IMR-90 (cell line): ENCODE data around the gene PRELP. TPM values are rescaled to one million over a fixed set of nuclear protein-coding genes. Genes with fewer than 3 reads are reported as not detected.

Experiments used
- ATAC-seq: fragments of 200-7000 bp; cut with Tn5 transposase; 2 replicates; pipeline ENCODE4 v1.9.1; 2020; ENCODE audit warnings: low read depth, mild to moderate bottlenecking, moderate library complexity
- BruUV-seq: library from RNA; stranded (reverse); fragments of 400-500 nt; replicated peaks from 2 replicates; lab custom pipeline; 2021; lab: Mats Ljungman, UMichigan
- CTCF ChIA-PET: fragments of 300-600 bp; formaldehyde crosslinking; extraction: SDS; loops from one replicate; lab custom pipeline; 2021; ENCODE audit warnings: antibody characterized with exemption; lab: Yijun Ruan, JAX
- POLR2A ChIA-PET: fragments of 300-600 bp; sonication (Branson Sonifier 250); formaldehyde crosslinking; loops from one replicate; lab custom pipeline; 2022; ENCODE audit warnings: antibody characterized with exemption; ENCODE audit not compliant: unreplicated experiment; lab: Charles Lee
- DNase-seq: peaks from one replicate; pipeline ENCODE4 v3.0.0; 2013
- H2AFZ ChIP-seq: replicated peaks from 2 replicates; pipeline ENCODE3; 2013; ENCODE audit warnings: low read length, mild to moderate bottlenecking; ENCODE audit not compliant: poor library complexity
- H2AK5ac ChIP-seq: 2 replicates; pipeline ENCODE4 v1.6.1; 2013; ENCODE audit warnings: low read depth, low read length, inconsistent platforms
- H2AK9ac ChIP-seq: replicated peaks from 2 replicates; pipeline ENCODE3; 2013; ENCODE audit warnings: mild to moderate bottlenecking, low read depth, low read length, moderate library complexity; ENCODE audit not compliant: poor library complexity
- H2BK120ac ChIP-seq: 2 replicates; pipeline ENCODE4 v1.6.1; 2013; ENCODE audit warnings: low read depth, low read length, inconsistent platforms
- H2BK15ac ChIP-seq: 3 replicates; pipeline ENCODE4 v1.6.1; 2013; ENCODE audit warnings: low read depth, low read length, inconsistent platforms
- H2BK20ac ChIP-seq: 2 replicates; pipeline ENCODE4 v1.6.1; 2013; ENCODE audit warnings: low read depth, mild to moderate bottlenecking, inconsistent platforms, low read length, moderate library complexity
- H2BK5ac ChIP-seq: 2 replicates; pipeline ENCODE4 v1.6.1; 2013; ENCODE audit warnings: mild to moderate bottlenecking, low read depth, low read length, inconsistent platforms; ENCODE audit not compliant: poor library complexity, severe bottlenecking
- H3K14ac ChIP-seq: replicated peaks from 2 replicates; pipeline ENCODE4 v1.6.1; 2013; ENCODE audit warnings: low read depth, low read length, inconsistent platforms
- H3K18ac ChIP-seq: 2 replicates; pipeline ENCODE4 v1.6.1; 2013; ENCODE audit warnings: low read depth, low read length, control low read depth
- H3K23ac ChIP-seq: 2 replicates; pipeline ENCODE4 v1.6.1; 2013; ENCODE audit warnings: low read depth, low read length, inconsistent platforms
- H3K27ac ChIP-seq: 2 replicates; pipeline ENCODE4 v1.5.1; 2013; ENCODE audit warnings: mild to moderate bottlenecking, control low read depth, low read length; ENCODE audit not compliant: insufficient read depth
- H3K27me3 ChIP-seq: 2 replicates; pipeline ENCODE4 v1.6.1; 2013; ENCODE audit warnings: low read length; ENCODE audit not compliant: control insufficient read depth, insufficient read depth
- H3K36me3 ChIP-seq: 2 replicates; pipeline ENCODE4 v1.6.1; 2013; ENCODE audit warnings: low read length, mixed read lengths; ENCODE audit not compliant: control insufficient read depth, insufficient read depth
- H3K4ac ChIP-seq: 2 replicates; pipeline ENCODE4 v1.6.1; 2013; ENCODE audit warnings: low read depth, low read length, inconsistent platforms
- H3K4me1 ChIP-seq: 2 replicates; pipeline ENCODE4 v1.6.1; 2013; ENCODE audit warnings: low read length, mixed read lengths; ENCODE audit not compliant: control insufficient read depth, insufficient read depth
- H3K4me2 ChIP-seq: 2 replicates; pipeline ENCODE4 v1.6.1; 2013; ENCODE audit warnings: low read depth, mild to moderate bottlenecking, control low read depth, low read length, moderate library complexity
- H3K4me3 ChIP-seq: 2 replicates; pipeline ENCODE4 v1.5.1; 2013; ENCODE audit warnings: low read depth, mild to moderate bottlenecking, control low read depth, low read length, moderate library complexity; ENCODE audit not compliant: insufficient read depth
- H3K56ac ChIP-seq: 2 replicates; pipeline ENCODE4 v1.6.1; 2013; ENCODE audit warnings: low read length, inconsistent platforms; ENCODE audit not compliant: insufficient read depth; ENCODE audit errors: extremely low read depth
- H3K79me1 ChIP-seq, 2 experiments: 2 replicates each; pipeline ENCODE4 v1.6.1; 2013; ENCODE audit warnings: low read length in 2 of 2, inconsistent platforms in 1 of 2, low read depth in 1 of 2
- H3K9ac ChIP-seq: 2 replicates; pipeline ENCODE4 v1.6.1; 2013; ENCODE audit warnings: low read depth, low read length, control low read depth
- H3K9me1 ChIP-seq: 2 replicates; pipeline ENCODE4 v1.6.1; 2013; ENCODE audit warnings: low read length, inconsistent platforms; ENCODE audit not compliant: insufficient read depth
- H3K9me3 ChIP-seq: 2 replicates; pipeline ENCODE4 v1.6.1; 2013; ENCODE audit warnings: low read length; ENCODE audit not compliant: control insufficient read depth, insufficient read depth
- H4K20me1 ChIP-seq: 2 replicates; pipeline ENCODE4 v1.6.1; 2013; ENCODE audit warnings: low read length, inconsistent platforms; ENCODE audit not compliant: insufficient read depth
- H4K5ac ChIP-seq: 2 replicates; pipeline ENCODE4 v1.6.1; 2013; ENCODE audit warnings: mild to moderate bottlenecking, low read depth, low read length, control low read depth
- H4K8ac ChIP-seq, 2 experiments: 2 replicates each; pipeline ENCODE4 v1.6.1; 2013; ENCODE audit warnings: low read depth in 2 of 2, low read length in 2 of 2, control low read depth in 1 of 2, inconsistent platforms in 1 of 2
- H4K91ac ChIP-seq: 2 replicates; pipeline ENCODE4 v1.6.1; 2013; ENCODE audit warnings: low read depth, low read length, inconsistent platforms; ENCODE audit not compliant: insufficient read depth
- POLR2A ChIP-seq: IDR thresholded peaks from 2 replicates; pipeline ENCODE4 v1.6.1; 2012; ENCODE audit warnings: mild to moderate bottlenecking, low read depth, low read length
- WGBS, 2 experiments: methylation state at CpG; one replicate each; pipeline versions ENCODE4 v1.1.5 to v1.1.7; 2013; ENCODE audit warnings: missing lambda C conversion rate in 2 of 2; ENCODE audit not compliant: insufficient read length in 1 of 2; ENCODE audit errors: extremely low coverage in 2 of 2; 5-methylcytosine and 5-hydroxymethylcytosine counted together
- dilution Hi-C: fragments of 300-500 bp; cut with HindIII; formaldehyde crosslinking; loops from one replicate; pipeline ENCODE4 v1.14.3; 2018; ENCODE audit warnings: low sequenced_read_pairs; ENCODE audit not compliant: unreplicated experiment
- in situ Hi-C: fragments of 300-500 bp; cut with MboI; formaldehyde crosslinking; loops from 3 replicates; pipeline ENCODE4 v1.14.3; 2019; ENCODE audit warnings: low sequenced_read_pairs, inconsistent platforms, mixed read lengths
- intact Hi-C: fragments of 100-400 bp; cut with micrococcal nuclease; formaldehyde crosslinking; loops from 2 replicates; pipeline ENCODE4 v1.10.0; 2022
- polyA plus RNA-seq, 3 experiments: library from polyadenylated mRNA; depleted of rRNA; stranded (reverse); fragments of >200 nt; gene quantifications; 2 replicates each; pipeline ENCODE4 v1.2.3, GENCODE V29; 2012; ENCODE audit warnings: low replicate concordance in 1 of 3
- total RNA-seq: library from RNA; depleted of rRNA; stranded (reverse); fragments of >200 nt; gene quantifications from 2 replicates; pipeline ENCODE4 v1.2.3, GENCODE V29; 2012
- TF ChIP-seq, protein P1 (sequence below): fragments of 150-350 bp; IDR thresholded peaks from 2 replicates; pipeline ENCODE4 v1.6.1; 2016; ENCODE audit warnings: low read depth, mild to moderate bottlenecking, low read length, moderate library complexity, borderline replicate concordance
- TF ChIP-seq, protein P2 (sequence below): conservative IDR thresholded peaks from 2 replicates; pipeline ENCODE4 v1.5.1; 2012; ENCODE audit warnings: mild to moderate bottlenecking, low read depth, low read length, improper control_type of control experiment
- TF ChIP-seq, protein P3 (sequence below): fragments of 150-350 bp; IDR thresholded peaks from 2 replicates; pipeline ENCODE4 v1.6.1; 2017; ENCODE audit warnings: mild to moderate bottlenecking, antibody characterized with exemption, low read length, low read depth

The PRELP gene
- total and polyA plus RNA-seq, 2 of the 4 experiments (the other 2 are of a cell fraction): 0.56 TPM; not detected in 1

DNA sequence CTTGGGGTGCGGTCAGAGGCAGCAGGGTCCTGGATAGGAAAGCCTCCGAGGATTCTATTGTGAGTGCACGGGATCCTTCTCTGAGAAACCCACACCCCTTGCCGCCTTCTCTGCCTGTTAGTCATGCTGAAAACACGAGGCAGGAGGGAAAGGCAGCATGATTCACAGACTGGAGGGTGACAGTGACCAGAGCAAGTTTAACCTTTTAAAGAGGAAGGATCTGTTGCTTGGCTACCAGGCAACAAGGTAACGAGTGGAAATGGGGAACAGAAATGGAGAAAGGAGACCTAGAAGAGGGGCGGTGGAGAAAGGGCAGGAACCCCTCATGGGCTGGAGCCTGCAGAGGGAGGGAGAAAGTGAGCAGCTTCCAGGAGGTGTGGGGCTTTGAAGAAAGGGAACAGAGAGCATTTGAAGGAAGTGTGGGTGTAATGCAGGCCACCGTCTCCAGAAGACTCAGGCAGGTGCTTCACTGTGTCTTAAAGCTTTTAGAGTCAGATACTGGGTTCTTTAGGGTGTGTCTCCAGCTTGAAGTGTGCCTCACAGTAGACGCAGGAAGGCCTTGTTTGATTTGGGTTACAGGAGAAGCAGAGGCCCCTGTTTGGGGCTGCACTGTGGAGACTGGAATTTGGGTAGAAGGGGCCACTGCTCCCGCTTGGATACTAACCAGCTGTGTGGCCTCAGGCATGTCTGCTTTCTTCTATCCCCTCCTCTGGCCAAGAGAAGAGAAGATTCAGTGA, 37.4 kb downstream of the PRELP start (continued):
- TF ChIP-seq, protein P1, sequence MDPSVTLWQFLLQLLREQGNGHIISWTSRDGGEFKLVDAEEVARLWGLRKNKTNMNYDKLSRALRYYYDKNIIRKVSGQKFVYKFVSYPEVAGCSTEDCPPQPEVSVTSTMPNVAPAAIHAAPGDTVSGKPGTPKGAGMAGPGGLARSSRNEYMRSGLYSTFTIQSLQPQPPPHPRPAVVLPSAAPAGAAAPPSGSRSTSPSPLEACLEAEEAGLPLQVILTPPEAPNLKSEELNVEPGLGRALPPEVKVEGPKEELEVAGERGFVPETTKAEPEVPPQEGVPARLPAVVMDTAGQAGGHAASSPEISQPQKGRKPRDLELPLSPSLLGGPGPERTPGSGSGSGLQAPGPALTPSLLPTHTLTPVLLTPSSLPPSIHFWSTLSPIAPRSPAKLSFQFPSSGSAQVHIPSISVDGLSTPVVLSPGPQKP: no peak

DNA sequence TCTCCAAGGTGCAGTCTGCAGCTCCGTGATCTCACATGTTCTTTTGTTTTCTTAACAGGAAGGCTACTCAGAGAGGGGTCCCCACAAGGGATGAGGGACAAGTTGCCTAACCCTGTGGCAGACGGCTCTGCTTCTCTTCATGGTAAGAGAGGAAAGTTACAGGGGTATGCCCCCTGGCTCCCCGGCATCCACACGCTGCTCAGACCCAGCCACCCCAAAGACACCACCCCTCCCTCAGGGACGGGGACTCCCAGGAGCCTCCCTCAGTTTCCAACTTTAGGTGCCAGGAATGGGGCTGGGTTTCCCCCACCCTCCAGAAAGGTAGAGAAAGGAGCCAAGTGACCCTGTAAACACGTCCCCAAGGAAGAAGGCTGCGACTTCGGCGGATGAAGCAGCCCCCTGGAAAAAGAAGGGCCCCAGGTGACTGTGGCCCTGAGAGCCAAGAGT, 38.0 kb downstream of the PRELP start:
- H4K20me1 ChIP-seq: no peaks in the 10 kb centered on the region
- peak overlapping the region; percentile 98 for H3K23ac ChIP-seq
- no peaks in the 10 kb centered on the region for H3K9me3 ChIP-seq
- peak overlapping the region; percentile 77 for H2AFZ ChIP-seq
- H2AK5ac ChIP-seq: peak overlapping the region; percentile 79
- peak overlapping the region; percentile 99 for H3K4ac ChIP-seq
- peak overlapping the region; percentile 76 for H3K18ac ChIP-seq
- peaks cover 28% of the 10 kb centered on the region for H3K4me1 ChIP-seq
- peak overlapping the region; percentile 54 to 96 for H4K8ac ChIP-seq
- H4K91ac ChIP-seq: peak overlapping the region; percentile 99
- CTCF ChIA-PET: no interaction called here
- DNase-seq (no peak), ATAC-seq (no peak)
- POLR2A ChIA-PET: interaction anchor here (0.8 kb wide), 1 partner anchor 199 kb away, joined by 3 read pairs; no protein-coding TSS in a partner anchor
- peak overlapping the region; percentile 60 for H3K27ac ChIP-seq
- H3K79me1 ChIP-seq: peaks cover 10 to 44% of the 10 kb centered on the region in 2 experiments; a peak in 3 of 4 replicates
- H2BK20ac ChIP-seq: peak overlapping the region; percentile 98
- H3K4me3 ChIP-seq: no peak overlapping the region
- BruUV-seq: no TSS peak
- peak overlapping the region; percentile 69 for H4K5ac ChIP-seq
- dilution Hi-C loops: no loop called here
- H3K27me3 ChIP-seq: no peaks in the 10 kb centered on the region
- TF ChIP-seq POLR2A: 0 out of 2 replicates have a peak, but pooled peaks have one; percentile 6
- TF ChIP-seq, protein P2, sequence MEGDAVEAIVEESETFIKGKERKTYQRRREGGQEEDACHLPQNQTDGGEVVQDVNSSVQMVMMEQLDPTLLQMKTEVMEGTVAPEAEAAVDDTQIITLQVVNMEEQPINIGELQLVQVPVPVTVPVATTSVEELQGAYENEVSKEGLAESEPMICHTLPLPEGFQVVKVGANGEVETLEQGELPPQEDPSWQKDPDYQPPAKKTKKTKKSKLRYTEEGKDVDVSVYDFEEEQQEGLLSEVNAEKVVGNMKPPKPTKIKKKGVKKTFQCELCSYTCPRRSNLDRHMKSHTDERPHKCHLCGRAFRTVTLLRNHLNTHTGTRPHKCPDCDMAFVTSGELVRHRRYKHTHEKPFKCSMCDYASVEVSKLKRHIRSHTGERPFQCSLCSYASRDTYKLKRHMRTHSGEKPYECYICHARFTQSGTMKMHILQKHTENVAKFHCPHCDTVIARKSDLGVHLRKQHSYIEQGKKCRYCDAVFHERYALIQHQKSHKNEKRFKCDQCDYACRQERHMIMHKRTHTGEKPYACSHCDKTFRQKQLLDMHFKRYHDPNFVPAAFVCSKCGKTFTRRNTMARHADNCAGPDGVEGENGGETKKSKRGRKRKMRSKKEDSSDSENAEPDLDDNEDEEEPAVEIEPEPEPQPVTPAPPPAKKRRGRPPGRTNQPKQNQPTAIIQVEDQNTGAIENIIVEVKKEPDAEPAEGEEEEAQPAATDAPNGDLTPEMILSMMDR: no peak
- TF ChIP-seq, protein P3, sequence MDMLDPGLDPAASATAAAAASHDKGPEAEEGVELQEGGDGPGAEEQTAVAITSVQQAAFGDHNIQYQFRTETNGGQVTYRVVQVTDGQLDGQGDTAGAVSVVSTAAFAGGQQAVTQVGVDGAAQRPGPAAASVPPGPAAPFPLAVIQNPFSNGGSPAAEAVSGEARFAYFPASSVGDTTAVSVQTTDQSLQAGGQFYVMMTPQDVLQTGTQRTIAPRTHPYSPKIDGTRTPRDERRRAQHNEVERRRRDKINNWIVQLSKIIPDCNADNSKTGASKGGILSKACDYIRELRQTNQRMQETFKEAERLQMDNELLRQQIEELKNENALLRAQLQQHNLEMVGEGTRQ: no peak
- peak overlapping the region; percentile 99 for H2AK9ac ChIP-seq
- peak overlapping the region; percentile 99 for H2BK120ac ChIP-seq
- intact Hi-C loops: loop anchor here (2.0 kb wide), 1 partner anchor 43 kb away; no protein-coding TSS in a partner anchor
- peak overlapping the region; percentile 75 for H2BK15ac ChIP-seq
- no CpG with 5 or more reads among the region's 9 CpGs for WGBS, 2 experiments
- peak overlapping the region; percentile 89 for H3K56ac ChIP-seq
- in situ Hi-C loops: no loop called here
- peaks cover 32% of the 10 kb centered on the region for H3K9me1 ChIP-seq
- peak overlapping the region; percentile 54 for H3K9ac ChIP-seq
- peak overlapping the region; percentile 98 for H2BK5ac ChIP-seq
- H3K4me2 ChIP-seq: peak overlapping the region; percentile 41
- no peaks in the 10 kb centered on the region for H3K36me3 ChIP-seq
- peak overlapping the region; percentile 97 for H3K14ac ChIP-seq
